ENCODE results near the gene CEP290.
"Not testable (repeated sequence)": the region's sequence is repeated elsewhere in the genome, so short reads cannot be mapped to it uniquely, and the experiment has no call there.

The CEP290 gene

DNA sequence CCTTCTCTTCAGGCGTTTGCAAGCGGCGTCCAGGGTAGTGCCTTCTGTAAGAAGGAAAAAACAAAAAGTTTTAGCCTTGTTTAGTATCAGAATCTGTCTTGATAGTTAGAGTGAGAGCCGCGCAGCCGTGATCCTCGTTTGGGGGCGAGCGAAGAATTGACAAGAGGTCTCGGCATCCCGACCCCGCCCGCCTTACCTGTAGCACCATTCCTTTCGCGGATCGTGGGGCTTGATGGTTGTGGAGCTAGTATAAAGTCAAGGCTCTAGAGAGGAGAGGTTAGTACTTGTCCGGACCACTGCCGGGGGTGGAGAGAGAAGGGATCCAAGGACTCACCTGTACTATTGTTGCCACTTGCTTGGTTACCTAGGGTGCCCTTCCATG is 713 bp upstream of the CEP290 start:
- TF ChIP-seq, protein P1, sequence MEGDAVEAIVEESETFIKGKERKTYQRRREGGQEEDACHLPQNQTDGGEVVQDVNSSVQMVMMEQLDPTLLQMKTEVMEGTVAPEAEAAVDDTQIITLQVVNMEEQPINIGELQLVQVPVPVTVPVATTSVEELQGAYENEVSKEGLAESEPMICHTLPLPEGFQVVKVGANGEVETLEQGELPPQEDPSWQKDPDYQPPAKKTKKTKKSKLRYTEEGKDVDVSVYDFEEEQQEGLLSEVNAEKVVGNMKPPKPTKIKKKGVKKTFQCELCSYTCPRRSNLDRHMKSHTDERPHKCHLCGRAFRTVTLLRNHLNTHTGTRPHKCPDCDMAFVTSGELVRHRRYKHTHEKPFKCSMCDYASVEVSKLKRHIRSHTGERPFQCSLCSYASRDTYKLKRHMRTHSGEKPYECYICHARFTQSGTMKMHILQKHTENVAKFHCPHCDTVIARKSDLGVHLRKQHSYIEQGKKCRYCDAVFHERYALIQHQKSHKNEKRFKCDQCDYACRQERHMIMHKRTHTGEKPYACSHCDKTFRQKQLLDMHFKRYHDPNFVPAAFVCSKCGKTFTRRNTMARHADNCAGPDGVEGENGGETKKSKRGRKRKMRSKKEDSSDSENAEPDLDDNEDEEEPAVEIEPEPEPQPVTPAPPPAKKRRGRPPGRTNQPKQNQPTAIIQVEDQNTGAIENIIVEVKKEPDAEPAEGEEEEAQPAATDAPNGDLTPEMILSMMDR (IDR thresholded peaks at IDR 0.05; ENCODE audit: insufficient read depth, low read depth, low read length, missing control alignments) = no peak
- H3K4me3 ChIP-seq (ENCODE audit: low read length) = peak overlapping the region; percentile 89
- peak; percentile 46 for DNase-seq (ENCODE audit: low read depth)

DNA sequence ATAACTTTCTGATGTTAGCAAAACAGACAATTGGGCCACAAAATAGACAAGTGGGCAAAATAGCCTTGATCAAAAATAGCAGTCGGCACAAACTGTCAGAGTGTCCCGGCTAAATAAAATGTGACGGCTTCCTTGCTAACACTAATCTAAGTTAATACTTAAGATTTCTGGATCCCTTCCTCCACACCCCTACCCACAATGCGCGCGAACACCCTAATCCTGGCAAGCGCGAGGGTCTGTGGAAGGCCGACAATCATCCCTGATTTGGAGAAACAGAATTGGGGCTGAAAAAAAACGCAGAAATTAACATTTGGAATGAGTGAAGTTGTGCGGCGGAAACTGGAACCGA is 489 bp downstream of the CEP290 start:
- H3K4me3 ChIP-seq (ENCODE audit: low read length) = peak overlapping the region; percentile 89
- no peak for DNase-seq (ENCODE audit: low read depth)
- TF ChIP-seq, protein P1 (IDR thresholded peaks at IDR 0.05; ENCODE audit: insufficient read depth, low read depth, low read length, missing control alignments) = no peak

DNA sequence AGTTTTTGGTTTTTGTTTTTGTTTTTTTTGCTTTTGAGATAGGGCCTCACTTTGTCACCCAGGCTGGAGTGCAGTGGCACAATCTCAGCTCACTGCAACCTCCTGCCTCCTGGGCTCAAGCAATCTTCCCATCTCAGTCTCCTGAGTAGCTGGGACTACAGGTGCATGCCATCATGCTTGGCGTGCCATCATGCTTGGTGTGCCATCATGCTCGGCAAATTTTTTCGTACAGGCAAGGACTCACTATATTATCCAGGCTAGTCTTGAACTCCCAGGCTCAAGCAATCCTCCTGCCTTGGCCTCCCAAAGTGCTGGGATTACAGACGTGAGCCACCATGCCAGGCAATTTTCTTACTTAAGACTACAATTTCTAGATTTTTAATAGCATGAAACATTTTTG is 2.2 kb downstream of the CEP290 start:
- H3K4me3 ChIP-seq (ENCODE audit: low read length); DNase-seq (ENCODE audit: low read depth): not testable (repeated sequence)

- not testable (repeated sequence) for H3K4me3 ChIP-seq (ENCODE audit: low read length); DNase-seq (ENCODE audit: low read depth)
These were observed 8.7 kb downstream of the CEP290 start for GRCh38 chr12:88133181-88133580.

- TF ChIP-seq, protein P1 (IDR thresholded peaks at IDR 0.05; ENCODE audit: insufficient read depth, low read depth, low read length, missing control alignments) = no peak
- DNase-seq (ENCODE audit: low read depth) = no peak
- no peak overlapping the region for H3K4me3 ChIP-seq (ENCODE audit: low read length)
These were observed 9.5 kb downstream of the CEP290 start for GRCh38 chr12:88132392-88132791.

GRCh38 chr12:88127855-88128254 is 14.0 kb downstream of the CEP290 start:
- no peak overlapping the region for H3K4me3 ChIP-seq (ENCODE audit: low read length)
- TF ChIP-seq, protein P1 (IDR thresholded peaks at IDR 0.05; ENCODE audit: insufficient read depth, low read depth, low read length, missing control alignments) = no peak
- no peak for DNase-seq (ENCODE audit: low read depth)

- H3K4me3 ChIP-seq (ENCODE audit: low read length) = no peak overlapping the region
- DNase-seq (ENCODE audit: low read depth) = no peak
- TF ChIP-seq, protein P1 (IDR thresholded peaks at IDR 0.05; ENCODE audit: insufficient read depth, low read depth, low read length, missing control alignments) = no peak
These were observed 14.8 kb downstream of the CEP290 start for GRCh38 chr12:88127099-88127498.

- H3K4me3 ChIP-seq (ENCODE audit: low read length) = no peak overlapping the region
- TF ChIP-seq, protein P1 (IDR thresholded peaks at IDR 0.05; ENCODE audit: insufficient read depth, low read depth, low read length, missing control alignments) = no peak
- no peak for DNase-seq (ENCODE audit: low read depth)
These were observed 19.2 kb downstream of the CEP290 start for GRCh38 chr12:88122666-88123065.

All from epithelial cell of esophagus (primary cell).